Measurements from ENCODE around the gene MACC1.
"Not testable (repeated sequence)": the region's sequence is repeated elsewhere in the genome, so short reads cannot be mapped to it uniquely, and the experiment has no call there.

The MACC1 gene

DNA sequence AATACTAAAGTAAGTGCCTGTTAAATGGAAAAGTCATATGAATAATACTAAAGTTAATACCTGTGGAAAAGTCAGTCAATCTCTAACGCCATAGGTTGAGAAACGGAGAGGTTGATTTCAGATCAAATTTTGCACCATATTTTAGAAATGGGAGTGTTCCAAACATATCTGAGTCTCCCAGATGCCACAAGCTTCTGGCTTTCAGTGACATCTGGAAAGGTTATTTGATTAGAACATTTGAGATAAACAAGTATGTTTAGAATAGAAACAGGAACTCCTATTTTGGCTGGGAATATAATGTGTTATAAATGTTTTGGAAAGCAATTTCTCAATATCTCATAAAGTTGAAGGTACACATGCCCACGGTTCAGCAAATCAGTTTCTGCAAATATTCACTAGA is 5.8 kb downstream of the MACC1 start:
- Histone ChIP-seq H3K9ac (ENCODE audit: low read depth in 1 of 2, low read length in 2 of 2) (no peak overlapping the region), H3K4me3 (ENCODE audit: low read length in 2 of 2) (no peak overlapping the region), H3K9me3 (ENCODE audit: control insufficient read depth in 2 of 2, low read length in 2 of 2) (peaks cover 0 to 3% of the 10 kb centered on the region in 2 donors), H3K27me3 (ENCODE audit: control insufficient read depth in 2 of 2, insufficient read depth in 2 of 2, low read length in 2 of 2) (no peaks in the 10 kb centered on the region), H3K27ac (ENCODE audit: low read depth in 2 of 2, low read length in 2 of 2) (no peak overlapping the region), H3K4me1 (ENCODE audit: control insufficient read depth in 2 of 2, insufficient read depth in 2 of 2, low read length in 2 of 2) (no peaks in the 10 kb centered on the region), H3K36me3 (ENCODE audit: control insufficient read depth in 2 of 2, insufficient read depth in 2 of 2, low read length in 2 of 2) (no peaks in the 10 kb centered on the region)

DNA sequence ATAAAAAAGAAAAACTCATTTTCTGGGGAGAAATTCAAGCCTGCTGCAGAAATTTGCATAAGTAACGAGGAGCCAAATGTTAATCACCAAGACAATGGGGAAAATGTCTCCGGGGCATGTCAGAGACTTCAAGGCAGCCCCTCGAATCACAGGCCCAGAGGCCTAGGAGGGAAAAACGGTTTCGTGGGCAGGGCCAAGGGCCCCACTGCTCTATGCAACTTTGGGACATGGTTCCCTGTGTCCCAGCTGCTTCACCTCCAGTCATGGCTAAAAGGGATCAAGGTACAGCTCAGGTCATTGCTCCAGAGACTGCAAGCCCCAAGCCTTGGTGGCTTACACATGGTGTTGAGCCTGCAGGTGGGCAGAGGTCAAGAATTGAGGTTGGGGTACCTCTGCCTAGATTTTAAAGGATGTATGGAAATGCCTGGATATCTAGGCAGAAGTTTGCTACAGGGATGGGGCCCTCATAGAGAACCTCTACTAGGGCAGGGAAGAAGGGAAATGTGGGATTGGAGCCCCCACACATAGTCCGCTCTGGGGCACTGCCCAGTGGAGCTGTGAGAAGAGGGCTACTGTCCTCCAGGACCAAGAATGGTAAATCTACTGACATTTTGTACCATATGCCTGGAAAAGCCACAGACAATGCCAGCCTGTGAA is 8.4 kb downstream of the MACC1 start:
- H3K4me3 ChIP-seq (ENCODE audit: low read length in 2 of 2): no peak overlapping the region
- no peak overlapping the region for H3K27ac ChIP-seq (ENCODE audit: low read depth in 2 of 2, low read length in 2 of 2)
- H3K9me3 ChIP-seq (ENCODE audit: control insufficient read depth in 2 of 2, low read length in 2 of 2): peaks cover 0 to 3% of the 10 kb centered on the region in 2 donors
- H3K4me1 ChIP-seq (ENCODE audit: control insufficient read depth in 2 of 2, insufficient read depth in 2 of 2, low read length in 2 of 2): no peaks in the 10 kb centered on the region
- no peaks in the 10 kb centered on the region for H3K27me3 ChIP-seq (ENCODE audit: control insufficient read depth in 2 of 2, insufficient read depth in 2 of 2, low read length in 2 of 2)
- H3K36me3 ChIP-seq (ENCODE audit: control insufficient read depth in 2 of 2, insufficient read depth in 2 of 2, low read length in 2 of 2): no peaks in the 10 kb centered on the region
- H3K9ac ChIP-seq (ENCODE audit: low read depth in 1 of 2, low read length in 2 of 2): no peak overlapping the region

DNA sequence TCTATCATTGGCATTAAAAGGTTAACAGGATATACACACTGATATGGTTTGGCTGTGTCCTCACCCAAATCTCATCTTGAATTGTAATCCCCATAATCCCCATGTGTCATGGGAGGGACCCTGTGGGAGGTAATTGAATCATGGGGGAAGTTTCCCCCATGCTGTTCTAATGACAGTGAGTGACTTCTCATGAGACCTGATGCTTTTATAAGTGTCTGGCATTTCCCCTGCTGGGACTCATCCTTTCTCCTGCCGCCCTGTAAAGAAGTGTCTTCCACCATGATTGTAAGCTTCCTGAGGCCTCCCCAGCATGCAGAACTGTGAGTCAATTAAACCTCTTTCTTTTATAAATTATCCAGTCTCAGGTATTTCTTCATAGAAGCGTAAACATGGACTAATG is 9.4 kb downstream of the MACC1 start:
- H3K9me3 ChIP-seq (ENCODE audit: control insufficient read depth in 2 of 2, low read length in 2 of 2); H3K27ac ChIP-seq (ENCODE audit: low read depth in 2 of 2, low read length in 2 of 2); H3K4me1 ChIP-seq (ENCODE audit: control insufficient read depth in 2 of 2, insufficient read depth in 2 of 2, low read length in 2 of 2); H3K27me3 ChIP-seq (ENCODE audit: control insufficient read depth in 2 of 2, insufficient read depth in 2 of 2, low read length in 2 of 2); H3K36me3 ChIP-seq (ENCODE audit: control insufficient read depth in 2 of 2, insufficient read depth in 2 of 2, low read length in 2 of 2); H3K9ac ChIP-seq (ENCODE audit: low read depth in 1 of 2, low read length in 2 of 2); H3K4me3 ChIP-seq (ENCODE audit: low read length in 2 of 2): not testable (repeated sequence)

- H3K36me3 ChIP-seq (ENCODE audit: control insufficient read depth in 2 of 2, insufficient read depth in 2 of 2, low read length in 2 of 2): no peaks in the 10 kb centered on the region
- no peaks in the 10 kb centered on the region for H3K27me3 ChIP-seq (ENCODE audit: control insufficient read depth in 2 of 2, insufficient read depth in 2 of 2, low read length in 2 of 2)
- no peak overlapping the region for H3K27ac ChIP-seq (ENCODE audit: low read depth in 2 of 2, low read length in 2 of 2)
- peaks cover 0 to 3% of the 10 kb centered on the region in 2 donors for H3K9me3 ChIP-seq (ENCODE audit: control insufficient read depth in 2 of 2, low read length in 2 of 2)
- H3K9ac ChIP-seq (ENCODE audit: low read depth in 1 of 2, low read length in 2 of 2): no peak overlapping the region
- H3K4me1 ChIP-seq (ENCODE audit: control insufficient read depth in 2 of 2, insufficient read depth in 2 of 2, low read length in 2 of 2): peaks cover 0 to 3% of the 10 kb centered on the region in 2 donors
- no peak overlapping the region for H3K4me3 ChIP-seq (ENCODE audit: low read length in 2 of 2)
Observed at GRCh38 chr7:20206104-20206896, 10.9 kb downstream of the MACC1 start.

DNA sequence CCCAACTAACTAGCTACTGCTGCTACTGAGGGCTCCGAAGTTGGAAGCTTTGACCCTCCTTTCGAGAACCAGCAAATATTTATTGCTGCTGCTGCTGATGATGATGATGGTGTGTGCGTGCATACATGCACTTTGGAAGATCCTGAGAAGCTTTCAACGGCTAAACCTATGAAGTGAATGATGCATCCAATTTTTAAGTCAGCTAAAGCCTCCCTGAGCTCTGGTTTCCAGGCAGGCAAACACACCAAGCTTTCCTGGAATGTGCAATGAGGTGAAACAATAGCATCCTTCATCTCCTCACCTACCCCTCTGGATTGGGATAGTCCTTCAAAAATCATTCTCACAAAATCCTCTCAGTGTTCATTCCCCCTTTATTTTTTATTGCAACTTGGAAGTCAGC is 13.9 kb downstream of the MACC1 start:
- H3K27ac ChIP-seq (ENCODE audit: low read depth in 2 of 2, low read length in 2 of 2): no peak overlapping the region

GRCh38 chr7:20201380-20201779 is 15.8 kb downstream of the MACC1 start:
- H3K9ac ChIP-seq (ENCODE audit: low read depth in 1 of 2, low read length in 2 of 2): no peak overlapping the region
- H3K9me3 ChIP-seq (ENCODE audit: control insufficient read depth in 2 of 2, low read length in 2 of 2): no peaks in the 10 kb centered on the region
- H3K4me3 ChIP-seq (ENCODE audit: low read length in 2 of 2): no peak overlapping the region
- no peaks in the 10 kb centered on the region for H3K36me3 ChIP-seq (ENCODE audit: control insufficient read depth in 2 of 2, insufficient read depth in 2 of 2, low read length in 2 of 2)
- H3K27ac ChIP-seq (ENCODE audit: low read depth in 2 of 2, low read length in 2 of 2): peak overlapping the region; percentile 57 to 62
- peaks cover 6 to 18% of the 10 kb centered on the region in 2 donors for H3K4me1 ChIP-seq (ENCODE audit: control insufficient read depth in 2 of 2, insufficient read depth in 2 of 2, low read length in 2 of 2)
- no peaks in the 10 kb centered on the region for H3K27me3 ChIP-seq (ENCODE audit: control insufficient read depth in 2 of 2, insufficient read depth in 2 of 2, low read length in 2 of 2)

More for the DNA sequence above, 13.9 kb downstream of the MACC1 start:
- H3K9me3 ChIP-seq (ENCODE audit: control insufficient read depth in 2 of 2, low read length in 2 of 2): no peaks in the 10 kb centered on the region
- no peaks in the 10 kb centered on the region for H3K36me3 ChIP-seq (ENCODE audit: control insufficient read depth in 2 of 2, insufficient read depth in 2 of 2, low read length in 2 of 2)
- H3K4me1 ChIP-seq (ENCODE audit: control insufficient read depth in 2 of 2, insufficient read depth in 2 of 2, low read length in 2 of 2): peaks cover 6 to 16% of the 10 kb centered on the region in 2 donors
- no peak overlapping the region for H3K4me3 ChIP-seq (ENCODE audit: low read length in 2 of 2)
- no peak overlapping the region for H3K9ac ChIP-seq (ENCODE audit: low read depth in 1 of 2, low read length in 2 of 2)
- H3K27me3 ChIP-seq (ENCODE audit: control insufficient read depth in 2 of 2, insufficient read depth in 2 of 2, low read length in 2 of 2): no peaks in the 10 kb centered on the region

DNA sequence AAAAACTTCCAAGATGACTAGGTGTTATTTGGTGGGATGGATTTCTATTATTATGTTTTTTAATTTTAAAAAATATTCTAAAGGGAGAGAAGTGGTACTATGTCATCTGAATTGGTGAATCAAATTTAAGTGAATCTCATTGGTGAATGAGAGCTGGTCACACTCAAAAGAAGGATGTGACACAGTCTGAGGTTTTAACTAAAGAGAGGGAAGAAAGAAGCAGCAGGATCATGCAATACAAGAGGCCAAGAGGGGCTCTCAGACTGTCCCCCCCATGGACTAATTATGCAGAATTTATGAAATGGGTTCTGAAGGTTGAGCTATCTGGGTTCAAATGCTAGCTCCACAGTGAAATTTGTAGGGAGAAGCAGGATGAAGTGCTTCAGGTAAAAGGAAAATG is 16.2 kb downstream of the MACC1 start:
- H3K36me3 ChIP-seq (ENCODE audit: control insufficient read depth in 2 of 2, insufficient read depth in 2 of 2, low read length in 2 of 2): no peaks in the 10 kb centered on the region
- H3K9me3 ChIP-seq (ENCODE audit: control insufficient read depth in 2 of 2, low read length in 2 of 2): no peaks in the 10 kb centered on the region
- no peak overlapping the region for H3K4me3 ChIP-seq (ENCODE audit: low read length in 2 of 2)
- H3K27me3 ChIP-seq (ENCODE audit: control insufficient read depth in 2 of 2, insufficient read depth in 2 of 2, low read length in 2 of 2): no peaks in the 10 kb centered on the region
- peak overlapping the region; percentile 57 to 62 for H3K27ac ChIP-seq (ENCODE audit: low read depth in 2 of 2, low read length in 2 of 2)
- H3K9ac ChIP-seq (ENCODE audit: low read depth in 1 of 2, low read length in 2 of 2): peak overlapping the region in 1 of 2 donors; percentile 9
- H3K4me1 ChIP-seq (ENCODE audit: control insufficient read depth in 2 of 2, insufficient read depth in 2 of 2, low read length in 2 of 2): peaks cover 6 to 18% of the 10 kb centered on the region in 2 donors

GRCh38 chr7:20200361-20200760 is 16.8 kb downstream of the MACC1 start:
- Histone ChIP-seq H3K27ac (ENCODE audit: low read depth in 2 of 2, low read length in 2 of 2) (peak overlapping the region in 1 of 2 donors; percentile 62), H3K36me3 (ENCODE audit: control insufficient read depth in 2 of 2, insufficient read depth in 2 of 2, low read length in 2 of 2) (no peaks in the 10 kb centered on the region), H3K4me3 (ENCODE audit: low read length in 2 of 2) (no peak overlapping the region), H3K9ac (ENCODE audit: low read depth in 1 of 2, low read length in 2 of 2) (no peak overlapping the region), H3K9me3 (ENCODE audit: control insufficient read depth in 2 of 2, low read length in 2 of 2) (no peaks in the 10 kb centered on the region), H3K27me3 (ENCODE audit: control insufficient read depth in 2 of 2, insufficient read depth in 2 of 2, low read length in 2 of 2) (no peaks in the 10 kb centered on the region), H3K4me1 (ENCODE audit: control insufficient read depth in 2 of 2, insufficient read depth in 2 of 2, low read length in 2 of 2) (peaks cover 6 to 18% of the 10 kb centered on the region in 2 donors)

DNA sequence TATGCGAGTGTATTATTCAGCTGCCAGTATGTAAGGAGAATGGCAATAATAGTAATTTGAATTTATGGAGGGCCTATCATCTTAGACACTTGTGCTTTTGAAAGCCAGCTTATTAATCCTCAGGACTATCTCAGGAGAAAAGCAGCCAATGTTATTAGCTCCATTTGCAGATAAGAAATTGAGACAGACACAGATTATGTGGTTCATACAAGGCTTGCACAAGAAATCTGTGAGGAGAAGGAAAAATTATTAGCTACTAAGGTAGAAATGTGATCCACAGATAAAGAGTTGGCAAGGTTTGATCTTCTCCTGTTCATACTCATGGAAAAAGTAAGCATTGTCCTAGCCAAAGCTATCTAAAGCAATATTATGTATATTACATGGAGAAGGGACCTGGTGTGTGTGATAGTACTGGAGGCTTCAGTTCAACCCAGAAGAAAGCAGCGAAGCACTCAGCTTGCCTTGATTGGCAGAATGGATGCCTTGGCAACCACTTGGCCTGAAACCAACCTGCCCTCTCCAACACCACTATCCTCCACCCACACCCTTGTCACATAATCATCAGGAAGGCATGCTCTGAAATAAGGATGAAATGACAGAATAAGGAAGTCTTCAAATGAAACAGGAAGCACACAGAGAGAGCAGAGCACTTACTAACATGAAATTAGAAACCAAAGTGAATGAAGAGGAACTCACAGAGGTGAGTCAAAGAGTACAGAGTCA is 18.0 kb downstream of the MACC1 start:
- H3K4me3 ChIP-seq (ENCODE audit: low read length in 2 of 2): no peak overlapping the region
- peak overlapping the region in 1 of 2 donors; percentile 0 for H3K9ac ChIP-seq (ENCODE audit: low read depth in 1 of 2, low read length in 2 of 2)
- no peaks in the 10 kb centered on the region for H3K27me3 ChIP-seq (ENCODE audit: control insufficient read depth in 2 of 2, insufficient read depth in 2 of 2, low read length in 2 of 2)
- H3K36me3 ChIP-seq (ENCODE audit: control insufficient read depth in 2 of 2, insufficient read depth in 2 of 2, low read length in 2 of 2): no peaks in the 10 kb centered on the region
- H3K27ac ChIP-seq (ENCODE audit: low read depth in 2 of 2, low read length in 2 of 2): peak overlapping the region; percentile 33 to 69
- H3K9me3 ChIP-seq (ENCODE audit: control insufficient read depth in 2 of 2, low read length in 2 of 2): no peaks in the 10 kb centered on the region
- H3K4me1 ChIP-seq (ENCODE audit: control insufficient read depth in 2 of 2, insufficient read depth in 2 of 2, low read length in 2 of 2): peaks cover 6 to 18% of the 10 kb centered on the region in 2 donors

GRCh38 chr7:20198260-20198659 is 18.9 kb downstream of the MACC1 start:
- H3K36me3 ChIP-seq (ENCODE audit: control insufficient read depth in 2 of 2, insufficient read depth in 2 of 2, low read length in 2 of 2): no peaks in the 10 kb centered on the region
- H3K27me3 ChIP-seq (ENCODE audit: control insufficient read depth in 2 of 2, insufficient read depth in 2 of 2, low read length in 2 of 2): no peaks in the 10 kb centered on the region
- no peak overlapping the region for H3K27ac ChIP-seq (ENCODE audit: low read depth in 2 of 2, low read length in 2 of 2)
- H3K9me3 ChIP-seq (ENCODE audit: control insufficient read depth in 2 of 2, low read length in 2 of 2): no peaks in the 10 kb centered on the region
- no peak overlapping the region for H3K9ac ChIP-seq (ENCODE audit: low read depth in 1 of 2, low read length in 2 of 2)
- H3K4me1 ChIP-seq (ENCODE audit: control insufficient read depth in 2 of 2, insufficient read depth in 2 of 2, low read length in 2 of 2): peaks cover 6 to 18% of the 10 kb centered on the region in 2 donors
- no peak overlapping the region for H3K4me3 ChIP-seq (ENCODE audit: low read length in 2 of 2)
